Uterus (tissue), 4 donors: Measurements from ENCODE around the gene PRM3. TPM values are rescaled to one million over a fixed set of nuclear protein-coding genes. Genes with fewer than 3 reads are reported as not detected.

Experiments used
- DNase-seq, 2 donors: peaks; one replicate each; pipeline ENCODE4 v3.0.0-alpha.2; 2019 to 2020
- H3K27ac ChIP-seq, 2 donors: fragments of 200-600 bp; sonication (generic); 1 replicate in 1 of 2; 2 replicates in 1 of 2; pipeline ENCODE4 v1.5.1; 2016 to 2018
- H3K27me3 ChIP-seq, 2 donors: fragments of 200-600 bp; sonication (generic); one replicate each; pipeline ENCODE4 v1.5.1; 2018 to 2019; ENCODE audit warnings: control low read depth in 1 of 2
- H3K36me3 ChIP-seq, 2 donors: fragments of 200-600 bp; sonication (generic); one replicate each; pipeline ENCODE4 v1.5.1; 2019; ENCODE audit warnings: control low read depth in 1 of 2
- H3K4me1 ChIP-seq, 2 donors: fragments of 200-600 bp; sonication (generic); one replicate each; pipeline ENCODE4 v1.5.1; 2018 to 2019; ENCODE audit warnings: control low read depth in 1 of 2
- H3K4me3 ChIP-seq, 2 donors: fragments of 200-600 bp; sonication (generic); 1 replicate in 1 of 2; 2 replicates in 1 of 2; pipeline ENCODE4 v1.5.1; 2018 to 2019; ENCODE audit warnings: mild to moderate bottlenecking in 1 of 2
- H3K9me3 ChIP-seq, 2 donors: fragments of 200-600 bp; sonication (generic); one replicate each; pipeline ENCODE4 v1.5.1; 2019; ENCODE audit warnings: control low read depth in 1 of 2
- POLR2A ChIP-seq, 2 donors: fragments of 450-650 bp; IDR thresholded peaks; one replicate each; pipeline ENCODE4 v1.6.1; 2016; ENCODE audit warnings: antibody characterized with exemption in 2 of 2, mild to moderate bottlenecking in 1 of 2, moderate library complexity in 1 of 2
- intact Hi-C: fragments of 100-400 bp; cut with DNase I; formaldehyde crosslinking; loops from one replicate; pipeline ENCODE4 v1.15.1; 2023; ENCODE audit warnings: low total_unique reads
- total RNA-seq, 4 donors: library from RNA; depleted of rRNA in 3 of 4; stranded (reverse); fragments of >200 nt in 3 of 4; gene quantifications; one replicate each; pipeline versions ENCODE4 v1.1.0 to v1.2.4, GENCODE V29; 2014 to 2023
- TF ChIP-seq, protein P1 (sequence below), 4 experiments: fragments of 200-600 bp in 2 of 4; fragments of 450-650 bp in 2 of 4; sonication (generic) in 2 of 4; IDR thresholded peaks; one replicate each; pipeline ENCODE4 v1.5.1; 2016 to 2019; ENCODE audit warnings: antibody characterized with exemption in 4 of 4, mild to moderate bottlenecking in 2 of 4, moderate library complexity in 1 of 4
- donor health status: DM: yes; HTN: yes; CAD: no.

PRM3 gene
- total RNA-seq, 4 donors from 2014 or later, result not detected

DNA sequence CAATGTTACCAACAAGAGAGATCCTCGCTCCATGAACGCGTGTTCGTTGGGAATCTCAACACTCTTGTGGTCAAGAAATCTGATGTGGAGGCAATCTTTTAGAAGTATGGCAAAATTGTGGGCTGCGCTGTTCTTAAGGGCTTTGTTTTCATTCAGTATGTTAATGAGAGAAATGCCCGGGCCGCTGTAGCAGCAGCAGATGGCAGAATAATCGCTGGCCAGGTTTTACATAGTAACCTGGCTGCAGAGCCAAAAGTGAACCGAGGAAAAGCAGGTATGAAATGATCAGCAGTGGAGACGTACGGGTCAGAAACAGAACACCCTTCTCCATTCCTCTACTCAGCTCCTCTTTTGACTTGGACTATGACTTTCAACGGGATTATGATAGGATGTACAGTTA lies 30.8 kb downstream of the PRM3 start:
- Histone ChIP-seq H3K9me3 (no peaks in the 10 kb centered on the region), H3K4me1 (no peaks in the 10 kb centered on the region), H3K27ac (no peak overlapping the region), H3K4me3 (no peak overlapping the region), H3K36me3 (no peaks in the 10 kb centered on the region), H3K27me3 (no peaks in the 10 kb centered on the region)
- TF ChIP-seq POLR2A (IDR thresholded peaks at IDR 0.05), result no peak
- TF ChIP-seq, protein P1, sequence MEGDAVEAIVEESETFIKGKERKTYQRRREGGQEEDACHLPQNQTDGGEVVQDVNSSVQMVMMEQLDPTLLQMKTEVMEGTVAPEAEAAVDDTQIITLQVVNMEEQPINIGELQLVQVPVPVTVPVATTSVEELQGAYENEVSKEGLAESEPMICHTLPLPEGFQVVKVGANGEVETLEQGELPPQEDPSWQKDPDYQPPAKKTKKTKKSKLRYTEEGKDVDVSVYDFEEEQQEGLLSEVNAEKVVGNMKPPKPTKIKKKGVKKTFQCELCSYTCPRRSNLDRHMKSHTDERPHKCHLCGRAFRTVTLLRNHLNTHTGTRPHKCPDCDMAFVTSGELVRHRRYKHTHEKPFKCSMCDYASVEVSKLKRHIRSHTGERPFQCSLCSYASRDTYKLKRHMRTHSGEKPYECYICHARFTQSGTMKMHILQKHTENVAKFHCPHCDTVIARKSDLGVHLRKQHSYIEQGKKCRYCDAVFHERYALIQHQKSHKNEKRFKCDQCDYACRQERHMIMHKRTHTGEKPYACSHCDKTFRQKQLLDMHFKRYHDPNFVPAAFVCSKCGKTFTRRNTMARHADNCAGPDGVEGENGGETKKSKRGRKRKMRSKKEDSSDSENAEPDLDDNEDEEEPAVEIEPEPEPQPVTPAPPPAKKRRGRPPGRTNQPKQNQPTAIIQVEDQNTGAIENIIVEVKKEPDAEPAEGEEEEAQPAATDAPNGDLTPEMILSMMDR (IDR thresholded peaks at IDR 0.05), result no peak
- intact Hi-C loops, result no loop called here
- DNase-seq, result no peak

DNA sequence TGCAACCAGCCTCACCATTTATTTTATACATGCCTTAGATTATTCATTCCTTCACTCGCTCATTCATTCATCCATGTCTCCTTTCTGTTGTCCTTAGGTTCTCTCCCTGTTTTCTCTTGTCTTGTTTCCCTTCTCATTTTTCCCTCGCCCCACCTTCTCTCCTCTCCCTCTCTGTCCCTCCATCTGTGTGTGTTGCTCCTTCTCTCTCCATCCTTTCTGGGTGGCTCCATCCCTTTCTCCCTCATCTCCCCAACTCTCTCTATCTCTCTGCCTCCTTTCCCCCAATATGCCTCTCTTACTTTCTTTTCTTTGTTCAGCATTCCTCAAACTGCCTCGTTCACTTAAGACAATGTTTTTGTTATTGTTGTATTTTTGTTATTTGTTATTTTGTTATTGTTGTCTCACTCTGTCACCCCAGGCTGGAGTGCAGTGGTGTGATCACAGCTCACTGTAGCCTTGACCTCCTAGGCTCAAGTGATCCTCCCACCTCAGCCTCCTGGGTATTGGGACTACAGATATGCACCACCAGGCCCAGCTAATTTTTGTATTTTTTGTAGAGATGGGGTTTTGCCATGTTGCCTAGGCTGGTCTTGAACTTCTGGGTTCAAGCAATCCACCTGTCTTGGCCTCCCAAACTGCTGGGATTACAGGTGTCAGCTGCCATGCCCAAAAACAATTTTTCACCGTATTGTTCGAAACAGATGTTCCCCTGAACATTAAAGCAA lies 31.8 kb downstream of the PRM3 start:
- H3K27ac ChIP-seq, result no peak overlapping the region
- TF ChIP-seq, protein P1 (IDR thresholded peaks at IDR 0.05), result no peak
- no peak for TF ChIP-seq POLR2A (IDR thresholded peaks at IDR 0.05)
- no peak overlapping the region for H3K4me3 ChIP-seq
- no peaks in the 10 kb centered on the region for H3K9me3 ChIP-seq
- H3K36me3 ChIP-seq, result no peaks in the 10 kb centered on the region
- H3K27me3 ChIP-seq, result no peaks in the 10 kb centered on the region
- DNase-seq, result no peak
- no peaks in the 10 kb centered on the region for H3K4me1 ChIP-seq
- intact Hi-C loops, result no loop called here

DNA sequence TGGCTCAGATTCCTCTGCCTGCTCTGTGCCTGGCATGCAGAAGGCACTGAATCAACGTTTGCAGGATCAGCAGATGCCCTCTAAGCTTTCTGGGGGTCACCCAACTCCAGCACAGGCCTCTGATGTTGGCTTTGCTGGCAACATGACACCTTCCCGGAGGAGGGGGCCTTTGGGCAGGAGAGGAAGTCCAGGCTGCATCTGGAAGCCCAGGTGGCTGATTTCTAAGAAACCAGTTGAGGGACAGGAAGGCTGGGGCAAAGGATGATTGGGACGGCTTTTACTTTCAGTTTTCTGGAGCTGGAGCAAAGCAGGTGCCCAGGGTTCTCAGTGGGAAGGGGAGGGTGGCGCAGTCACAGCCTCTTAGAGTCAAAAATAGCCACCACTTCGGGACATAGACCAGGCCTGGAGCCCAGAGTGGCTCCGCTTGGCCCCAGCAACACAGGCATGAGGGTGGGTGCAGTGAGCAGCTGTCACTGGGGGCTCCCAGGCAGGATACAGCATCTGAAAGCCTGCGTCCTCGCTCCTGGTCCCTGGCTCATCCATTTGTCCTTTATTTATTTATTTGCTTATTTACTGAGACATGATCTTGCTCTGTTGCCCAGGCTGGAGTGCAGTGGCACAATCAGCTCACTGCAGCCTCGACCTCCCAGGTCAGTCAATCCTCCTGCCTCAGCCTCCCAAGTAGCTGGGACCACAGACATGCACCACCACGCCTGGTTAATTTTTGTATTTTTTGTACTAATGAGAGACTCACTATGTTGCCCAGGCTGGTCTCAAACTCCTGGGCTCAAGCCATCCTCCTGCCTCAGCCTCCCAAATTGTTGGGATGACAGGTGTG lies 32.6 kb downstream of the PRM3 start:
- Histone ChIP-seq H3K27ac (no peak overlapping the region), H3K4me1 (no peaks in the 10 kb centered on the region), H3K36me3 (no peaks in the 10 kb centered on the region), H3K9me3 (no peaks in the 10 kb centered on the region), H3K4me3 (no peak overlapping the region), H3K27me3 (no peaks in the 10 kb centered on the region)
- TF ChIP-seq, protein P1 (IDR thresholded peaks at IDR 0.05), result no peak
- TF ChIP-seq POLR2A (IDR thresholded peaks at IDR 0.05), result no peak
- DNase-seq, result no peak
- intact Hi-C loops, result no loop called here

DNA sequence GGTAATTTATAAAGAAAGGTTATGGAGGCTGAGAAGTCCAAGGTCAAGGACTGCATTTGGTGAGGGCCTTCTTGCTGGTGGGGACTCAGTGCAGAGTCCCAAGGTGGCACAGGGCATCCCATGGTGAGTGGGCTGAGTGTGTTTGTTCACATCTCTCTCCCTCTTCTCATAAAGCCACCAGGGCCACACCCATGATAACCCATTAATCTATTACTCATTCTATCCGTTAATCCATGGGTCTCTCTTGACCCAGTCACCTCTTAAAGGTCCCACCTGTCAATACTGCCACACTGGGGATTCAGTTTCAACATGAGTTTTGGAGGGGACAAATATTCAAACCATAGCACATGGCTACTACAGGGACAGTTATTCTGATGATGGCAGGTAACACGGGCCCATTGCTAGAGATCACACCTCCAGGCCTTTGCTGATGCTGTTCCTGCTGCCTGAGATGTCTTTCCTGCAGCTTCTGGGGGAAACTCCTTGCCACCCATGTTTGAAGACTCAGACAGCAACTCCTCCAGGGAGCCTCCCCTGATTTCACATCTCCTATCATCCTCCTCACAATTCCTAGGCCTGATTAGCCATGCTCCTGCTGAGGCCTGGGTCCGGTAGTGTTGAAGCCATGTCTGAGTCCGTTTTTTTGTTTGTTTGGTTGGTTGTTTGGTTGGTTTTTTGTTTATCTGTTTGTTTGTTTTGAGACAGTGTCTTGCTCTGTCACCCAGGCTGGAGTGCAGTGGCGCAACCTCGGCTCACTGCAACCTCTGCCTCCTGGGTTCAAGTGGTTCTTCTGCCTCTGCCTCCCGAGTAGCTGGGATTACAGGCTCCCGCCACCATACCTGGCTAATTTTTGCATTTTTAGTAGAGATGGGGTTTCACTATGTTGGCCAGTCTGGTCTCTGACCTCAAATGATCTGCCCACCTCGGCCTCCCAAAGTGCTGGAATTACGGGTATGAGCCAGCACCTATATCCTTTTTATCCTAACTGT lies 33.5 kb downstream of the PRM3 start:
- no peak for DNase-seq
- Histone ChIP-seq H3K27me3 (no peaks in the 10 kb centered on the region), H3K27ac (no peak overlapping the region), H3K36me3 (no peaks in the 10 kb centered on the region), H3K4me3 (no peak overlapping the region), H3K9me3 (no peaks in the 10 kb centered on the region), H3K4me1 (no peaks in the 10 kb centered on the region)
- intact Hi-C loops, result no loop called here
- TF ChIP-seq, protein P1 (IDR thresholded peaks at IDR 0.05), result no peak
- no peak for TF ChIP-seq POLR2A (IDR thresholded peaks at IDR 0.05)
